ENCODE measurements around the gene LINGO3. TPM values are rescaled to one million over a fixed set of nuclear protein-coding genes. Genes with fewer than 3 reads are reported as not detected.

Gene LINGO3
- polyA plus RNA-seq, 1 donor = 0.14 TPM

DNA sequence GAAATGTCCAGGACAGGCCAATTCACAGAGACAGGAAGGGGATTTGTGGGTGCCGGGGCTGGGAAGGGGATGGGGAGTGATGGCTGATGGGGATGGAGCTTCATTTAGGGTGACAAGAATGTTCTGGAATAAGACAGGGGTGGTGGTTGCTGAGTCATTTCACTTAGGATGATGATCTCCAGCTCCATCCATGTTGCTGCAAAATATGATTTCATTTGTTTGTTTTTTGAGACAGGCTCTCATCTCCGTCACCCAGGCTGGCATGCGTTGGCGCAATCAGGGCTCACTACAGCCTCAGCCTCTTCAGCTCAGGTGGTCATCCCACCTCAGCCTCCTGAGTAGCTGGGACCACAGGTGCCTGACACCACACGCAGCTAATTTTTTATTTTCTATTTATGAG lies 48.6 kb downstream of the LINGO3 start:
- no peak for DNase-seq

Other genes with a start within 250 kb of the LINGO3 start
- 18.3 TPM for gene MOB3A, start 211.8 kb downstream of the LINGO3 start, polyA plus RNA-seq (ENCODE audit: insufficient read length)
- 2.9 TPM for gene IZUMO4, start 211.2 kb downstream of the LINGO3 start, polyA plus RNA-seq (ENCODE audit: insufficient read length)
- 66.5 TPM for gene AP3D1, start 156.6 kb downstream of the LINGO3 start, polyA plus RNA-seq (ENCODE audit: insufficient read length)
- gene DOT1L, start 144.2 kb downstream of the LINGO3 start, polyA plus RNA-seq (ENCODE audit: insufficient read length) = 24.7 TPM
- 77.7 TPM for gene PLEKHJ1, start 71.8 kb downstream of the LINGO3 start, polyA plus RNA-seq (ENCODE audit: insufficient read length)
- 78.2 TPM for gene SF3A2, start 71.3 kb downstream of the LINGO3 start, polyA plus RNA-seq (ENCODE audit: insufficient read length)
- 8.1 TPM for gene AMH, start 58.8 kb downstream of the LINGO3 start, polyA plus RNA-seq (ENCODE audit: insufficient read length)
- 111 TPM for gene JSRP1, start 51.7 kb downstream of the LINGO3 start, polyA plus RNA-seq (ENCODE audit: insufficient read length)
- gene PEAK3, start 26.0 kb downstream of the LINGO3 start, polyA plus RNA-seq (ENCODE audit: insufficient read length) = not detected
- gene LSM7, start 20.4 kb upstream of the LINGO3 start, polyA plus RNA-seq (ENCODE audit: insufficient read length) = 71.7 TPM
- 52.5 TPM for gene SPPL2B, start 20.5 kb upstream of the LINGO3 start, polyA plus RNA-seq (ENCODE audit: insufficient read length)
- 0.67 TPM for gene TMPRSS9, start 52.1 kb upstream of the LINGO3 start, polyA plus RNA-seq (ENCODE audit: insufficient read length)
- 98.0 TPM for gene TIMM13, start 119.4 kb upstream of the LINGO3 start, polyA plus RNA-seq (ENCODE audit: insufficient read length)
- 69.3 TPM for gene LMNB2, start 148.8 kb upstream of the LINGO3 start, polyA plus RNA-seq (ENCODE audit: insufficient read length)
- gene GADD45B, start 168.0 kb upstream of the LINGO3 start, polyA plus RNA-seq (ENCODE audit: insufficient read length) = 8.3 TPM

Data from hindlimb muscle (tissue), 1 donor.